Measurements from ENCODE around the gene AP2B1.

The AP2B1 gene

GRCh38 chr17:35568561-35568960 is 18.6 kb upstream of the AP2B1 start:
- Histone ChIP-seq H2BK15ac (ENCODE audit: low read length) (no peak overlapping the region), H3K36me3 (replicated peaks in 1 of 2; ENCODE audit: control insufficient read depth in 2 of 2, insufficient read depth in 2 of 2, low read length in 2 of 2) (peaks cover 1 to 14% of the 10 kb centered on the region in 2 donors), H3K4ac (ENCODE audit: low read length) (no peak overlapping the region), H3K4me1 (ENCODE audit: control insufficient read depth in 2 of 2, insufficient read depth in 1 of 2, low read depth in 1 of 2, low read length in 2 of 2) (peaks cover 3 to 11% of the 10 kb centered on the region in 2 donors), H2AK5ac (ENCODE audit: low read depth, low read length) (no peak overlapping the region), H3K23ac (ENCODE audit: low read depth, low read length, poor library complexity) (no peak overlapping the region), H2BK12ac (ENCODE audit: low read length) (no peak overlapping the region), H3K4me3 (ENCODE audit: low read length in 2 of 2) (peak overlapping the region; percentile 88 to 90), H3K27me3 (ENCODE audit: control insufficient read depth in 3 of 3, insufficient read depth in 3 of 3, low read depth in 1 of 3, low read length in 3 of 3) (peaks cover 0 to 17% (median 0%) of the 10 kb centered on the region in 3 experiments), H3K18ac (ENCODE audit: low read length) (no peak overlapping the region), H4K91ac (ENCODE audit: low read depth, low read length, poor library complexity) (no peak overlapping the region), H3K9me3 (replicated peaks in 1 of 2; ENCODE audit: control insufficient read depth in 2 of 2, insufficient read depth in 1 of 2, low read depth in 1 of 2, low read length in 2 of 2) (no peaks in the 10 kb centered on the region), H3K14ac (ENCODE audit: low read length) (no peak overlapping the region), H3K9ac (ENCODE audit: low read depth, low read length, poor library complexity) (no peak overlapping the region), H4K8ac (ENCODE audit: low read depth, low read length) (no peak overlapping the region), H2BK5ac (ENCODE audit: low read length) (no peak overlapping the region), H2BK120ac (ENCODE audit: low read depth, low read length) (no peak overlapping the region), H3K4me2 (ENCODE audit: insufficient read depth, low read length, poor library complexity, severe bottlenecking) (peak overlapping the region; percentile 75), H3K79me1 (ENCODE audit: low read depth, low read length) (peaks cover 2% of the 10 kb centered on the region), H3K27ac (replicated peaks; ENCODE audit: low read length) (no peak overlapping the region), H2AFZ (ENCODE audit: low read length) (peak overlapping the region; percentile 86)
- DNase-seq (ENCODE audit: low spot score): no peak
- no CpG with 5 or more reads among the region's 15 CpGs for WGBS, 2 donors (ENCODE audit: extremely low coverage in 2 of 2, insufficient read length in 2 of 2, insufficient replicate concordance in 1 of 2)

DNA sequence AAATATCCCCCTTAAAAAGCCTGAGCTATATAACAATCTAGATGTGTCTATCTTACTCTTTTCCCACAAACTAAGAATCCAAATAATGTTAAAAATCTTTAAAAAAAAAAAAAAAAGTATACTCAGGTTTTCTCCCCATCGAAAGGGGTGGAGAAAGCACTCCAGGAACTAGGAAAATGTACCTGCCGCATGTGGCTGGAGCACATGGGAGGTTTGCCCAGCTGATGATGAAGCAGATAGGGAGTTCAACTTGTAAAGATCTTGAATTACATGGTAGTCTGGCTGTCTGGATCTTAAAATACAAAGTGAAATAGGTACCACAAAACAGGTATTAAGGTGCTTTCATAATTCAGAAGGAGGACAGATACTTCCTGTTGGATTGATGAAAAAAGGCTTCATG is 17.7 kb upstream of the AP2B1 start:
- no peak overlapping the region for H4K91ac ChIP-seq (ENCODE audit: low read depth, low read length, poor library complexity)
- H3K23ac ChIP-seq (ENCODE audit: low read depth, low read length, poor library complexity): no peak overlapping the region
- no peak overlapping the region for H3K27ac ChIP-seq (replicated peaks; ENCODE audit: low read length)
- no peak overlapping the region for H3K4ac ChIP-seq (ENCODE audit: low read length)
- peaks cover 3 to 11% of the 10 kb centered on the region in 2 donors for H3K4me1 ChIP-seq (ENCODE audit: control insufficient read depth in 2 of 2, insufficient read depth in 1 of 2, low read depth in 1 of 2, low read length in 2 of 2)
- H2AFZ ChIP-seq (ENCODE audit: low read length): no peak overlapping the region
- H3K14ac ChIP-seq (ENCODE audit: low read length): no peak overlapping the region
- no peak overlapping the region for H3K18ac ChIP-seq (ENCODE audit: low read length)
- no peak overlapping the region for H2BK120ac ChIP-seq (ENCODE audit: low read depth, low read length)
- peaks cover 0 to 9% (median 0%) of the 10 kb centered on the region in 3 experiments for H3K27me3 ChIP-seq (ENCODE audit: control insufficient read depth in 3 of 3, insufficient read depth in 3 of 3, low read depth in 1 of 3, low read length in 3 of 3)
- no peak overlapping the region for H3K9ac ChIP-seq (ENCODE audit: low read depth, low read length, poor library complexity)
- peaks cover 2% of the 10 kb centered on the region for H3K79me1 ChIP-seq (ENCODE audit: low read depth, low read length)
- peaks cover 2 to 23% of the 10 kb centered on the region in 2 donors for H3K36me3 ChIP-seq (replicated peaks in 1 of 2; ENCODE audit: control insufficient read depth in 2 of 2, insufficient read depth in 2 of 2, low read length in 2 of 2)
- no peak overlapping the region for H2BK12ac ChIP-seq (ENCODE audit: low read length)
- no CpG with 5 or more reads among the region's 2 CpGs for WGBS, 2 donors (ENCODE audit: extremely low coverage in 2 of 2, insufficient read length in 2 of 2, insufficient replicate concordance in 1 of 2)
- no peaks in the 10 kb centered on the region for H3K9me3 ChIP-seq (replicated peaks in 1 of 2; ENCODE audit: control insufficient read depth in 2 of 2, insufficient read depth in 1 of 2, low read depth in 1 of 2, low read length in 2 of 2)
- no peak overlapping the region for H2BK5ac ChIP-seq (ENCODE audit: low read length)
- H2AK5ac ChIP-seq (ENCODE audit: low read depth, low read length): no peak overlapping the region
- no peak overlapping the region for H2BK15ac ChIP-seq (ENCODE audit: low read length)
- no peak overlapping the region for H4K8ac ChIP-seq (ENCODE audit: low read depth, low read length)
- H3K4me2 ChIP-seq (ENCODE audit: insufficient read depth, low read length, poor library complexity, severe bottlenecking): no peak overlapping the region
- peak overlapping the region in 1 of 2 donors; percentile 12 for H3K4me3 ChIP-seq (ENCODE audit: low read length in 2 of 2)
- no peak for DNase-seq (ENCODE audit: low spot score)

GRCh38 chr17:35575759-35576158 is 11.4 kb upstream of the AP2B1 start:
- H3K4me3 ChIP-seq (ENCODE audit: low read length in 2 of 2): no peak overlapping the region
- H2BK15ac ChIP-seq (ENCODE audit: low read length): no peak overlapping the region
- H3K79me1 ChIP-seq (ENCODE audit: low read depth, low read length): peaks cover 2% of the 10 kb centered on the region
- no peak overlapping the region for H3K14ac ChIP-seq (ENCODE audit: low read length)
- no peak overlapping the region for H2AFZ ChIP-seq (ENCODE audit: low read length)
- H3K9me3 ChIP-seq (replicated peaks in 1 of 2; ENCODE audit: control insufficient read depth in 2 of 2, insufficient read depth in 1 of 2, low read depth in 1 of 2, low read length in 2 of 2): no peaks in the 10 kb centered on the region
- peaks cover 2 to 5% of the 10 kb centered on the region in 2 donors for H3K4me1 ChIP-seq (ENCODE audit: control insufficient read depth in 2 of 2, insufficient read depth in 1 of 2, low read depth in 1 of 2, low read length in 2 of 2)
- no peak overlapping the region for H2BK120ac ChIP-seq (ENCODE audit: low read depth, low read length)
- no peak overlapping the region for H3K23ac ChIP-seq (ENCODE audit: low read depth, low read length, poor library complexity)
- no peak overlapping the region for H4K8ac ChIP-seq (ENCODE audit: low read depth, low read length)
- no peak overlapping the region for H3K27ac ChIP-seq (replicated peaks; ENCODE audit: low read length)
- no peak overlapping the region for H4K91ac ChIP-seq (ENCODE audit: low read depth, low read length, poor library complexity)
- H3K9ac ChIP-seq (ENCODE audit: low read depth, low read length, poor library complexity): no peak overlapping the region
- WGBS, 2 donors (ENCODE audit: extremely low coverage in 2 of 2, insufficient read length in 2 of 2, insufficient replicate concordance in 1 of 2): no CpG with 5 or more reads among the region's 3 CpGs
- no peak overlapping the region for H3K18ac ChIP-seq (ENCODE audit: low read length)
- peaks cover 9 to 40% of the 10 kb centered on the region in 2 donors for H3K36me3 ChIP-seq (replicated peaks in 1 of 2; ENCODE audit: control insufficient read depth in 2 of 2, insufficient read depth in 2 of 2, low read length in 2 of 2)
- H2BK5ac ChIP-seq (ENCODE audit: low read length): no peak overlapping the region
- H2BK12ac ChIP-seq (ENCODE audit: low read length): no peak overlapping the region
- H3K27me3 ChIP-seq (ENCODE audit: control insufficient read depth in 3 of 3, insufficient read depth in 3 of 3, low read depth in 1 of 3, low read length in 3 of 3): no peaks in the 10 kb centered on the region
- no peak overlapping the region for H2AK5ac ChIP-seq (ENCODE audit: low read depth, low read length)
- no peak overlapping the region for H3K4me2 ChIP-seq (ENCODE audit: insufficient read depth, low read length, poor library complexity, severe bottlenecking)
- DNase-seq (ENCODE audit: low spot score): no peak
- H3K4ac ChIP-seq (ENCODE audit: low read length): no peak overlapping the region

- DNase-seq (ENCODE audit: low spot score): no peak
- H2AK5ac ChIP-seq (ENCODE audit: low read depth, low read length): no peak overlapping the region
- no peak overlapping the region for H2BK5ac ChIP-seq (ENCODE audit: low read length)
- H2BK120ac ChIP-seq (ENCODE audit: low read depth, low read length): no peak overlapping the region
- peak overlapping the region; percentile 88 for H2AFZ ChIP-seq (ENCODE audit: low read length)
- H3K27me3 ChIP-seq (ENCODE audit: control insufficient read depth in 3 of 3, insufficient read depth in 3 of 3, low read depth in 1 of 3, low read length in 3 of 3): no peaks in the 10 kb centered on the region
- no peak overlapping the region for H3K4ac ChIP-seq (ENCODE audit: low read length)
- H3K36me3 ChIP-seq (replicated peaks in 1 of 2; ENCODE audit: control insufficient read depth in 2 of 2, insufficient read depth in 2 of 2, low read length in 2 of 2): peaks cover 9 to 37% of the 10 kb centered on the region in 2 donors
- H3K79me1 ChIP-seq (ENCODE audit: low read depth, low read length): peaks cover 2% of the 10 kb centered on the region
- H3K27ac ChIP-seq (replicated peaks; ENCODE audit: low read length): no peak overlapping the region
- no peaks in the 10 kb centered on the region for H3K9me3 ChIP-seq (replicated peaks in 1 of 2; ENCODE audit: control insufficient read depth in 2 of 2, insufficient read depth in 1 of 2, low read depth in 1 of 2, low read length in 2 of 2)
- H3K4me1 ChIP-seq (ENCODE audit: control insufficient read depth in 2 of 2, insufficient read depth in 1 of 2, low read depth in 1 of 2, low read length in 2 of 2): peaks cover 2 to 5% of the 10 kb centered on the region in 2 donors
- no peak overlapping the region for H2BK15ac ChIP-seq (ENCODE audit: low read length)
- no peak overlapping the region for H4K8ac ChIP-seq (ENCODE audit: low read depth, low read length)
- H3K14ac ChIP-seq (ENCODE audit: low read length): no peak overlapping the region
- H3K4me2 ChIP-seq (ENCODE audit: insufficient read depth, low read length, poor library complexity, severe bottlenecking): peak overlapping the region; percentile 87
- no peak overlapping the region for H2BK12ac ChIP-seq (ENCODE audit: low read length)
- H3K23ac ChIP-seq (ENCODE audit: low read depth, low read length, poor library complexity): peak overlapping the region; percentile 89
- H3K9ac ChIP-seq (ENCODE audit: low read depth, low read length, poor library complexity): peak overlapping the region; percentile 60
- no CpG with 5 or more reads among the region's 8 CpGs for WGBS, 2 donors (ENCODE audit: extremely low coverage in 2 of 2, insufficient read length in 2 of 2, insufficient replicate concordance in 1 of 2)
- H4K91ac ChIP-seq (ENCODE audit: low read depth, low read length, poor library complexity): no peak overlapping the region
- H3K18ac ChIP-seq (ENCODE audit: low read length): no peak overlapping the region
- H3K4me3 ChIP-seq (ENCODE audit: low read length in 2 of 2): peak overlapping the region; percentile 69 to 97
These were observed 9.3 kb upstream of the AP2B1 start for GRCh38 chr17:35577830-35578196.
